HepG2 (cell line): Measurements from ENCODE around the gene CMTM4. TPM values are rescaled to one million over a fixed set of nuclear protein-coding genes. Genes with fewer than 3 reads are reported as not detected.
A peak's percentile ranks its signal among the peaks of the same experiment; 100 is the strongest.

Experiments used
- ATAC-seq: fragments of 200-7000 bp; cut with Tn5 transposase; 3 replicates; pipeline ENCODE4 v1.9.1; 2020; ENCODE audit warnings: mild to moderate bottlenecking, moderate library complexity
- BruUV-seq: library from RNA; stranded (reverse); fragments of 400-500 nt; replicated peaks from 2 replicates; lab custom pipeline; 2021; lab: Mats Ljungman, UMichigan
- CTCF ChIA-PET: fragments of 300-600 bp; formaldehyde crosslinking; extraction: SDS; loops from one replicate; lab custom pipeline; 2021; ENCODE audit warnings: low total read pairs, inconsistent platforms, low intra/inter-chr PET ratio; lab: Yijun Ruan, JAX
- POLR2A ChIA-PET: fragments of 350-600 bp; sonication (Branson Sonifier 250); formaldehyde crosslinking; loops from one replicate; lab custom pipeline; 2020; ENCODE audit warnings: antibody characterized with exemption, inconsistent platforms; lab: Yijun Ruan, JAX
- DNase-seq: peaks from one replicate; pipeline ENCODE4 v3.0.0-alpha.2; 2015; ENCODE audit warnings: low spot score
- FAIRE-seq: peaks from 3 replicates; lab custom pipeline; 2011; peaks lifted over from hg19 to GRCh38; lab: Jason Lieb, UNC
- H2AFZ ChIP-seq: one replicate; pipeline ENCODE4 v1.6.1; 2011; ENCODE audit warnings: low read length, inconsistent platforms
- H3K27ac ChIP-seq: fragments of 300-600 bp; 3 replicates; pipeline ENCODE4 v1.8.0; 2011; ENCODE audit warnings: mixed run types, mild to moderate bottlenecking, mixed read lengths, low read length, inconsistent platforms; ENCODE audit not compliant: insufficient read depth; ENCODE audit errors: extremely low read length
- H3K27me3 ChIP-seq, 2 experiments: fragments of 200-600 bp in 1 of 2; 2 replicates in 1 of 2; 3 replicates in 1 of 2; pipeline versions ENCODE4 v1.6.0 to v1.8.0; 2011; ENCODE audit warnings: low read length in 2 of 2, mild to moderate bottlenecking in 2 of 2, moderate library complexity in 2 of 2, inconsistent platforms in 1 of 2; ENCODE audit not compliant: insufficient read depth in 2 of 2, control insufficient read depth in 1 of 2
- H3K36me3 ChIP-seq, 2 experiments: fragments of 200-600 bp in 1 of 2; replicated peaks in 1 of 2; 2 replicates in 1 of 2; 3 replicates in 1 of 2; pipeline versions ENCODE4 v1.5.1 to v1.8.0; 2011; ENCODE audit warnings: low read length in 2 of 2, inconsistent platforms in 1 of 2; ENCODE audit not compliant: insufficient read depth in 2 of 2, control insufficient read depth in 1 of 2
- H3K4me1 ChIP-seq: 2 replicates; pipeline ENCODE4 v1.5.1; 2012; ENCODE audit warnings: low read length, inconsistent platforms; ENCODE audit not compliant: insufficient read depth
- H3K4me2 ChIP-seq: 2 replicates; pipeline ENCODE4 v1.6.0; 2011; ENCODE audit warnings: low read depth, low read length, inconsistent platforms
- H3K4me3 ChIP-seq, 3 experiments: fragments of 200-600 bp in 1 of 3; sonication (generic), shearing (Covaris generic) in 1 of 3; replicated peaks in 1 of 3; 2 replicates each; pipeline ENCODE4 v1.5.1; 2011 to 2016; ENCODE audit warnings: low read length in 3 of 3, inconsistent platforms in 2 of 3, low read depth in 2 of 3, mild to moderate bottlenecking in 2 of 3, control low read depth in 1 of 3, mixed read lengths in 1 of 3; ENCODE audit not compliant: insufficient read depth in 1 of 3
- H3K79me2 ChIP-seq: one replicate; pipeline ENCODE4 v1.6.1; 2011; ENCODE audit warnings: low read length, inconsistent platforms; ENCODE audit not compliant: insufficient read depth
- H3K9ac ChIP-seq: 2 replicates; pipeline ENCODE4 v1.6.0; 2011; ENCODE audit warnings: mild to moderate bottlenecking, low read depth, low read length, inconsistent platforms; ENCODE audit not compliant: insufficient read depth
- H3K9me3 ChIP-seq: 2 replicates; pipeline ENCODE4 v1.5.1; 2012; ENCODE audit warnings: mild to moderate bottlenecking, low read length
- H4K20me1 ChIP-seq: 2 replicates; pipeline ENCODE4 v1.6.0; 2011; ENCODE audit warnings: inconsistent platforms, mild to moderate bottlenecking, low read length, moderate library complexity; ENCODE audit not compliant: insufficient read depth
- CEBPG ChIP-seq: IDR thresholded peaks from 2 replicates; pipeline ENCODE4 v1.6.1; 2016
- GATA4 ChIP-seq: sonication (generic); IDR thresholded peaks from 2 replicates; pipeline ENCODE4 v1.6.1; 2016; ENCODE audit warnings: antibody characterized with exemption, low read depth, borderline replicate concordance
- GZF1 ChIP-seq: sonication (generic); formaldehyde crosslinking; IDR thresholded peaks from 2 replicates; pipeline ENCODE4 v1.5.1; 2020; ENCODE audit warnings: mild to moderate bottlenecking, missing genetic modification reagents
- LCORL ChIP-seq, 2 experiments: fragments of 450-650 bp in 1 of 2; sonication (generic) in 1 of 2; formaldehyde crosslinking in 1 of 2; IDR thresholded peaks; 2 replicates each; pipeline versions ENCODE4 v1.5.0 to v1.6.1; 2017 to 2020; ENCODE audit warnings: antibody characterized with exemption in 1 of 2, missing genetic modification reagents in 1 of 2
- MED1 ChIP-seq: sonication (generic); formaldehyde crosslinking; IDR thresholded peaks from 2 replicates; pipeline ENCODE4 v1.4.0; 2020; ENCODE audit warnings: missing genetic modification reagents
- MIER2 ChIP-seq: IDR thresholded peaks from 2 replicates; pipeline ENCODE4 v1.6.1; 2016; ENCODE audit warnings: missing biosample characterization, missing genetic modification reagents
- NR1H2 ChIP-seq: sonication (generic); formaldehyde crosslinking; IDR thresholded peaks from 2 replicates; pipeline ENCODE4 v1.8.1; 2022; ENCODE audit warnings: low read depth, missing genetic modification reagents, borderline replicate concordance
- PHF21A ChIP-seq: sonication (generic); formaldehyde crosslinking; IDR thresholded peaks from 2 replicates; pipeline ENCODE4 v1.5.0; 2020; ENCODE audit warnings: mild to moderate bottlenecking, missing genetic modification reagents
- PITX1 ChIP-seq: sonication (generic); formaldehyde crosslinking; IDR thresholded peaks from 2 replicates; pipeline ENCODE4 v1.5.1; 2020; ENCODE audit warnings: mild to moderate bottlenecking, missing genetic modification reagents
- RXRA ChIP-seq: sonication (generic); formaldehyde crosslinking; IDR thresholded peaks from 2 replicates; pipeline ENCODE4 v1.5.1; 2020; ENCODE audit warnings: missing genetic modification reagents
- U2AF2 ChIP-seq: fragments of 200-400 bp; formaldehyde crosslinking; IDR thresholded peaks from 2 replicates; pipeline ENCODE4 v1.6.1; 2017; ENCODE audit warnings: low read depth, mild to moderate bottlenecking, low read length
- WIZ ChIP-seq: sonication (generic); formaldehyde crosslinking; IDR thresholded peaks from 2 replicates; pipeline ENCODE4 v1.5.1; 2020; ENCODE audit warnings: mild to moderate bottlenecking, missing genetic modification reagents
- ZBTB7B ChIP-seq: sonication (generic); formaldehyde crosslinking; IDR thresholded peaks from 2 replicates; pipeline ENCODE4 v1.4.0; 2020; ENCODE audit warnings: missing genetic modification reagents
- ZMYM2 ChIP-seq: sonication (generic); formaldehyde crosslinking; IDR thresholded peaks from 2 replicates; pipeline ENCODE4 v1.8.0; 2022; ENCODE audit warnings: mild to moderate bottlenecking, missing genetic modification reagents
- ZNF468 ChIP-seq: sonication (generic); formaldehyde crosslinking; IDR thresholded peaks from 2 replicates; pipeline ENCODE4 v1.8.0; 2022; ENCODE audit warnings: mild to moderate bottlenecking, moderate library complexity, missing genetic modification reagents
- ZNF629 ChIP-seq: sonication (generic); formaldehyde crosslinking; conservative IDR thresholded peaks from 2 replicates; pipeline ENCODE4 v1.5.0; 2020; ENCODE audit warnings: missing genetic modification reagents
- ZNF660 ChIP-seq: sonication (generic); formaldehyde crosslinking; IDR thresholded peaks from 2 replicates; pipeline ENCODE4 v1.5.1; 2020; ENCODE audit warnings: mild to moderate bottlenecking, low read depth, missing genetic modification reagents, borderline replicate concordance
- ZSCAN12 ChIP-seq: sonication (generic); formaldehyde crosslinking; IDR thresholded peaks from 2 replicates; pipeline ENCODE4 v1.9.0; 2021; ENCODE audit warnings: mild to moderate bottlenecking, missing genetic modification reagents
- whole genome bisulfite sequencing: methylation state at CpG from one replicate; pipeline ENCODE4 v1.1.6; 2017; ENCODE audit warnings: low lambda C conversion rate; 5-methylcytosine and 5-hydroxymethylcytosine counted together
- in situ Hi-C: cut with HindIII; loops from 2 replicates; pipeline ENCODE4 v1.10.0; 2017; ENCODE audit warnings: low pct_unique_long_range_greater_than_20kb; ENCODE audit not compliant: extremely low pct_ligation_motif_present
- intact Hi-C: fragments of 100-400 bp; cut with micrococcal nuclease; formaldehyde crosslinking; loops from one replicate; pipeline ENCODE4 v1.10.0; 2022; ENCODE audit not compliant: unreplicated experiment
- polyA plus RNA-seq, 8 experiments: library from polyadenylated mRNA; depleted of rRNA in 3 of 8; stranded (reverse) in 7 of 8; unstranded in 1 of 8; fragments of >200 nt; fragmentation: Illumina TruSeq in 4 of 8; extraction: Trizol in 4 of 8; gene quantifications; 2 replicates each; pipeline versions ENCODE4 v1.2.1 to v1.2.3, GENCODE V29; 2011 to 2016; ENCODE audit warnings: low read depth in 4 of 8, missing spikeins in 1 of 8, mixed read lengths in 1 of 8; ENCODE audit not compliant: insufficient read depth in 1 of 8
- total RNA-seq, 5 experiments: library from RNA; depleted of rRNA; stranded (reverse); fragments of >200 nt; fragmentation: Illumina TruSeq; extraction: Trizol; gene quantifications; 2 replicates each; pipeline ENCODE4 v1.2.3, GENCODE V29; 2016; ENCODE audit warnings: low read depth in 1 of 5

Gene CMTM4
- total and polyA plus RNA-seq, 2 of the 13 experiments (the other 11 are each of a cell fraction or from before 2014, with no cell fraction given), result 32.0 to 36.3 TPM

DNA sequence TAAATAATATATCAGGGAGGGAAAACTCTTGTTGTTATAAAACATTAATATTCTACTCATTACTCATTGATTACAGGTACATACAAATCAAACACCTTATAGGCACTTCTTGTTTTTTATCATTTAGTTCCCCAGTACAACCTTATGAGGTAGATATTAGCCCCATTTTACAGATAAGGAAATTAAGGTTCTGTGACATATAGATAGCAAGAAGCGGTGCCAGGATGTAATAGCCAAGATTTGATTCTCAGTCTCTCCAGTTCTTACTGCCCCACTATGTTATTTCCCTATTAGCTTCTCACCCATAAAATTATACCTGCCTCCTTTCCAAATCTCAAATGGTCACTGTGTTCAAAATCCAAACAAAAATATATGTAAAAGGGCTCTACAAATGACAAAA, 55.2 kb downstream of the CMTM4 start:
- BruUV-seq, result no TSS peak
- Histone ChIP-seq H3K4me2 (no peak overlapping the region), H3K4me1 (peaks cover 39% of the 10 kb centered on the region), H3K9me3 (no peaks in the 10 kb centered on the region), H4K20me1 (no peaks in the 10 kb centered on the region; the same call in 1 of the 2 replicates), H3K36me3 (no peaks in the 10 kb centered on the region), H2AFZ (no peak overlapping the region), H3K79me2 (no peaks in the 10 kb centered on the region), H3K27ac (no peak overlapping the region), H3K9ac (no peak overlapping the region), H3K4me3 (no peak overlapping the region), H3K27me3 (no peaks in the 10 kb centered on the region)
- ATAC-seq (no peak), FAIRE-seq (no peak), DNase-seq (no peak)
- ChIA-PET POLR2A (no interaction called here), CTCF (no interaction called here)
- in situ Hi-C loops (no loop called here), intact Hi-C loops (no loop called here)
- WGBS, result 92% methylated on average over 1 of the region's 1 CpG
- TF ChIP-seq ZNF629 (CRISPR knock-in tag), result peak; percentile 62
- no peak for TF ChIP-seq WIZ

GRCh38 chr16:66640724-66641314, 55.7 kb downstream of the CMTM4 start:
- peak; percentile 72 for DNase-seq
- no peaks in the 10 kb centered on the region for H3K9me3 ChIP-seq
- POLR2A ChIA-PET, result no interaction called here
- CTCF ChIA-PET, result no interaction called here
- H3K9ac ChIP-seq, result no peak overlapping the region
- H3K79me2 ChIP-seq, result no peaks in the 10 kb centered on the region
- 0 out of 2 replicates have a peak overlapping the region, but pooled peaks have one; percentile 0 for H3K4me2 ChIP-seq
- FAIRE-seq, result peak; percentile 44
- H3K4me1 ChIP-seq, result peaks cover 39% of the 10 kb centered on the region
- no peak overlapping the region for H2AFZ ChIP-seq
- in situ Hi-C loops, result no loop called here
- intact Hi-C loops, result no loop called here
- peak overlapping the region; percentile 31 for H3K27ac ChIP-seq
- WGBS, result 47% methylated on average over 3 of the region's 3 CpGs
- ATAC-seq, result peak; percentile 64
- BruUV-seq, result no TSS peak
- no peak overlapping the region for H3K4me3 ChIP-seq
- no peaks in the 10 kb centered on the region for H3K27me3 ChIP-seq
- no peaks in the 10 kb centered on the region for H3K36me3 ChIP-seq
- H4K20me1 ChIP-seq, result no peaks in the 10 kb centered on the region; the same call in 1 of the 2 replicates
- TF ChIP-seq RXRA (peak; percentile 51; the same call in 1 of the 2 replicates), ZBTB7B (CRISPR knock-in tag) (peak; percentile 89; the same call in 1 of the 2 replicates), LCORL (IDR thresholded peaks at IDR 0.05) (no peak), LCORL (CRISPR knock-in tag; IDR thresholded peaks at IDR 0.05) (peak; percentile 44; the same call in 1 of the 2 replicates), MED1 (CRISPR knock-in tag) (0 out of 2 replicates have a peak, but pooled peaks have one; percentile 27), U2AF2 (no peak), NR1H2 (CRISPR knock-in tag) (no peak), ZSCAN12 (CRISPR knock-in tag) (no peak), ZNF468 (no peak), GATA4 (no peak), ZNF660 (CRISPR knock-in tag) (no peak), PHF21A (CRISPR knock-in tag) (peak; percentile 48; the same call in 1 of the 2 replicates), GZF1 (CRISPR knock-in tag) (peak; percentile 96), ZMYM2 (CRISPR knock-in tag) (peak; percentile 52; the same call in 1 of the 2 replicates), PITX1 (CRISPR knock-in tag) (peak; percentile 22; the same call in 1 of the 2 replicates), CEBPG (CRISPR knock-in tag) (peak; percentile 92), MIER2 (CRISPR knock-in tag) (no peak)
